Uterus (tissue), 2 donors: ENCODE measurements around the gene COL9A3.

Experiments
- CTCF ChIP-seq, 4 experiments: fragments of 200-600 bp in 2 of 4; fragments of 450-650 bp in 2 of 4; sonication (generic) in 2 of 4; IDR thresholded peaks; one replicate each; pipeline ENCODE4 v1.5.1; 2016 to 2019; ENCODE audit warnings: antibody characterized with exemption in 4 of 4, mild to moderate bottlenecking in 2 of 4, moderate library complexity in 1 of 4
- POLR2A ChIP-seq, 2 donors: fragments of 450-650 bp; IDR thresholded peaks; one replicate each; pipeline ENCODE4 v1.6.1; 2016; ENCODE audit warnings: antibody characterized with exemption in 2 of 2, mild to moderate bottlenecking in 1 of 2, moderate library complexity in 1 of 2

GRCh38 chr20:62805155-62805710 is 11.6 kb upstream of the COL9A3 start:
- peak in 1 of 4 experiments; percentile 1 for TF ChIP-seq CTCF (IDR thresholded peaks at IDR 0.05)
- no peak for TF ChIP-seq POLR2A (IDR thresholded peaks at IDR 0.05)
